Left ventricle myocardium superior (tissue), 1 donor: ENCODE measurements around the gene SLC44A1. TPM values are rescaled to one million over a fixed set of nuclear protein-coding genes. Genes with fewer than 3 reads are reported as not detected.

Experiments used
- ATAC-seq: fragments of 200-7000 bp; cut with Tn5 transposase; one replicate; pipeline ENCODE4 v1.9.1; 2020; ENCODE audit warnings: mild to moderate bottlenecking, moderate library complexity
- DNase-seq: peaks from one replicate; pipeline ENCODE4 v3.0.0-alpha.2; 2020
- intact Hi-C: fragments of 100-400 bp; cut with micrococcal nuclease; formaldehyde crosslinking; loops from one replicate; pipeline ENCODE4 v1.11.0; 2022
- total RNA-seq: library from RNA; stranded (reverse); fragmentation: NEBNext Ultra II Directional; extraction: Animal tissue kit (Norgen Biotek cat#: 25700); gene quantifications from one replicate; pipeline ENCODE4 v1.2.1, GENCODE V29; 2021
- donor health status: DM: no; HTN: yes; CAD: no; lungs with severe emphysema.

SLC44A1 gene
- total RNA-seq, 1 donor from 2014 or later, result 14.3 TPM

DNA sequence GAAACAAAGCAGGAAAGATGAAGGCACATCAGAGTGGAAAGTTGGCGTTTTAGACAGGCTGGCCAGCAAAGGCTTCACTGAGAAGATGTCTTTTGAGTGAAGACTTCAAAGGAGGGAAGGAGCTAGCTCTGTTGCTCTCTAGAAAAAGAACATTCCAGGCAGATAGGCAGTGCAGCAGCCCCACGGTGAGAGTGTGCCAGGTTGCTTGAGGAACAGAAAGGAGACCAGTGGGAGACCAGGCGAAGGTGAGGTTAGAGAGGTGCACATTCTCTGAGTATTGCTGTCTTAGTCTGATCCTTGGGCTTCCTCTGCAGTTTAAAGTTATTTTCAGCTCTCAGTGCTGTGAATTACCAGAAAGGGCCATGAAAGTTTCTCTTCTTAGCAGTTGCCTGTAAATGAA, 83.8 kb downstream of the SLC44A1 start:
- no peak for ATAC-seq
- DNase-seq, result no peak
- intact Hi-C loops, result no loop called here

DNA sequence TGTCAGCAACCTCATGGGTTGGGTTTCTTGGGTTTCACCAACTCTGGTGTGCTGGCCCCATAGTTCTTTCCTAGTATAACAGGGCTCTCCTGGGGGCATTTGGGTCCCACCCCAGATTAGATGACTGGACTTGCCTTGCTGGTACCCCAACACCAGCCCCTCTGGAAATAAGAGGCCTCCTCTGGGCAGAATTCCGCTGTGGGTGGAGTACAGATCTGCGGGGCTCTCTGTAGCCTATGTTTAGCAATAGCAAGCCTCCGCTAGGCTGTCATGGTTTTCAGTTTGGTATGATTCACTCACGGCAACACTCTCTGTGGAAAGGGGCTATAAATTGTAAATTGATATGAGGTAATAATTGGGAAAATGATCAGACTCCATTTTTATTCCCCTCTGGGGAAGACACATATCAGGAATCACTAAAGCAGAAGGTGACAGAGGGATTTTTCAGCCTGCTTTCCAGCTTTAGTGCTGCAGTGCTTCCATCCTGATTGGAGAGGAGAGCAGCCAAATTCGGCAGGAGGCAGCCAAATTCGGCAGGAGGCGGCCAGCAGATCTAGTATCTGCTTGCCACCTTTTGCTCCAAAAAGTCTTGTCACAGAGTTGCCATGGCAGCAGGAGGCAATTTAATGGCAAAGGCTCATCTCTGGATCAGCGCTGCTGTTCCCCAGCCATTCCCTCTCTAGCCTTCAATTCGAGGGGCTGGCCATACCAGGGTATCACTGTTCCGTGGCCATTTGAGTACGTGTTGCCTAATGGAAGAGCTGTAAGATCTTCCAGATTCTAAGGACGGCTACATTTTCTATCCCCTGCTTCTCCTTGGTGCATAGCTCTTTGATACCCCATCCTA, 84.6 kb downstream of the SLC44A1 start:
- peak; percentile 29 for ATAC-seq
- intact Hi-C loops, result no loop called here
- DNase-seq, result no peak

DNA sequence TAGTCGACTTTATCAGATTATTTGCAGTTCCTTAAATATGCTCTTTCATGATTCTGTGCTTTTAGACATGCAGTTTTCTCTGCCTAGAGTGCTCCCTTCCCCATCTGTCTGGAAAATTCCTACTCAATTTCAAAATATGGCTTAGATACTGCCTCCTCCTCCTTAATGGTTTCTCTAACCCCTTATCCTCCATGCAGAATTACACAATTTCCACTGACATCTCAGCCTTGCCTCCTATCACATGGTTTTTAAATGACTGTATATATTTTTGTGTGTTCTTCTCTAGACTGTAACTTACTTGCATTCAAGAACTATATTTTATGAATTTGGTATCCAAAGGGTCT, 85.2 kb downstream of the SLC44A1 start:
- peak; percentile 29 for ATAC-seq
- intact Hi-C loops, result no loop called here

DNA sequence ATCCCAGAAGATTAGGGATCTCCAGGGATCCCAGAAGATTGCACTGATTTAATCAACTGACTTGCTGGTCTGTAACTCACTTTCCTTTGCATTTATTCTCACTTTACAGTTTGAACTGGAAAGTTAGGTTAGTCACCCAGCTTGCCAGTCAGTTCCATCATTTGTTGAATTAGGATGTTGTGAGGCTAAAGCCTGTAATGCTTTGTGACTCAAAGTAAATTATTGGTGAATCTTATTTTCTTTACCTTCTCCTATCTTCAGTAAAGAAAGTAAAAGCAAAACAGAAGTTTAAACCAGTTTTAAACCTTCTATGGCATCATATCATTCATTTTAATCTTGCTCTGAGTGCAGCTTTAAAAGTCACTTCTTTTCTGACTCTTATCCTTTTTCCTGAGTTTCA, 85.8 kb downstream of the SLC44A1 start:
- ATAC-seq, result no peak
- DNase-seq, result no peak
- intact Hi-C loops, result no loop called here

More for the DNA sequence above, 85.2 kb downstream of the SLC44A1 start:
- DNase-seq, result no peak

DNA sequence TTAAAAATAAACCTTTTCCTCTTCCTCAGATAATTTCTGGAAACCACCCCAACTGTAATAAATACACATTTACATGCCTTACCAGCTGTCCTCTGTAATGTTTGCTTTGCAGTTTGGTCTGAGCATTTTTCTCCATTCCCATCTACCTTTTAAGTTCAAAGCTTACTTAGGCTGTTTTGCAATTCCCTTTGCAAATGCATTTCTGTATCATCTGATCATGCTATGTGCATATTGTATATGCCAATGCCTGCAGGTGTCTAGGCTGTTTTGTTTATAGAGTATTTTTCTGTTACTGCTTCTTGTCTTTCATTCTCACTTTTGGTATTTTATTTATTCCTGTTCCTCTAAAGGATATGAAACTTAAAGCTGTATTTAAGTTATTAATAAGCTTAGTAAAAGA, 86.3 kb downstream of the SLC44A1 start:
- intact Hi-C loops, result no loop called here
- ATAC-seq (no peak), DNase-seq (no peak)

DNA sequence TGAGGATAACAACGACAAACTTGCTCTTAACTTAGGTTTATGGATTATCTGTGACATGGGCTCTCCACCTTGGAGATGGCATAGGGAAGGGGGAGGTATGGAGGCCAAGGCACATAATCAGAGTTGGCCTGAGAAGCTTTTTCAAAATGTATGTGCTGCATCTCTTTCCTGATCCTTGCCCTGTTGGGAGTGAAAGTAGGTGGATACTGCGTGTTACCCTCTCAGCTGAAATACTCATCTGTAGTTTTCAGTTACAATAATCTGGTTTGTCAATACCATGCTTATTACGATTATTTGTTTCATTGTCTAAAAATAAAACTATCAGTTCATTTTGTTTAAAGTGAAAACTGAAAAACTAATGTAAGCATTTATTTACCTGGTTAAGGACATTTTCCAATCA, 86.7 kb downstream of the SLC44A1 start:
- ATAC-seq (no peak), DNase-seq (no peak)

DNA sequence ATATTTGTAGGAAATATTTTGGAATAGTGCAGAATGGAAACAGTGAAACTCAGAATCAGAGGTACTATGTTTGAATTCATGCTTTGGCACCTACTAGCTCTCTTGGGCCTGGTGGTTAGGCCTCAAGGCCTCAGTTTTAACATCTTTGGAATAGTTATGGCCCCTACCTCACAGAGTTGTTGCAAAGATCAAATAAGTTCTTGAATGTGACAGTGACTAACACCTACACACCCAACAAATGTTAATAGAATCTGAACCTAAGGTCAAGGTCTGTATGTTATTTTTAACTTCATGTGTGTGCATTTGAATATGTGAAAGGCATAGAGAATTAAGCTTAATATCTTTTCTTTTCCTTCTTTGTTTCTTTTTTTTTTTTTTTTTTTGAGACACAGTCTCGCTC, 87.3 kb downstream of the SLC44A1 start:
- intact Hi-C loops, result no loop called here
- no peak for DNase-seq
- ATAC-seq, result no peak

More for the DNA sequence above, 86.7 kb downstream of the SLC44A1 start:
- intact Hi-C loops, result no loop called here

DNA sequence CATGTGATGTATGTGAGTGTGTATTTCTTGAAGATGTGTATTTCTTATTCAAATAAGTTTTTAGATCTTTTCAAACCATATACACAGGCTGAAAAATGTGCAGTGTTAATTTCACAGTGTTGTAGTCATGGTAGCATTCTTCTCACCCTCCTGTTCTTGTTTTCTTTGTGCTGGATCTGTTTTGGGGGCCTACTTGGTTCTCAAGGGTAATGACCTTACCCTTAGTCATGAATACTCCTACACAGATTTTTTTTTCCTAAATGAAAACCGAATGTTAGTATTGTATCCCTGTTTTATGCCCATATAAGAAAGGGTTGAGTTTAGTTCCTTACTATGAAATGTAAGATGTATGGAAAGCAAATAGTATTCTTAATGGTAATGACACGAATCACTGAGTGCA, 88.0 kb downstream of the SLC44A1 start:
- no peak for DNase-seq
- intact Hi-C loops, result no loop called here
- ATAC-seq, result no peak

DNA sequence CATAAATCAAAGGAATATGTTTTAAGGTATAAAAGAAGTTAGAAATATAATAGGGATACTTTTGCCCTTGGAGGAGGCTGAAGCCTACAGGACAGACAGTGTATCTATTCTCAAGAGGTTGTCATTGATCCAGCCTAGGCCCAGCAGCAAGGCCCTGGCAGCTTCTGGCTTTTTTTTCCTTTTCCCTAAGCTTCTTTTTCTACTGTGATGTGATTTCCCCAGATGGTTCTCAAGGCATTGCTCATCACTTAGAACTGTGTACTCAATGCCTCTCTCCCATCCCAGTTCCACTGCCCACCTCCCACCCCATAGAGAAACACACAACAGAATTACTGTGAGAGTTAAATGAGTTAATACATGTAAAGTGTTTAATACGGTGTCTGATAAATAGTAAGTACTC, 88.6 kb downstream of the SLC44A1 start:
- ATAC-seq (no peak), DNase-seq (no peak)
- intact Hi-C loops, result no loop called here

DNA sequence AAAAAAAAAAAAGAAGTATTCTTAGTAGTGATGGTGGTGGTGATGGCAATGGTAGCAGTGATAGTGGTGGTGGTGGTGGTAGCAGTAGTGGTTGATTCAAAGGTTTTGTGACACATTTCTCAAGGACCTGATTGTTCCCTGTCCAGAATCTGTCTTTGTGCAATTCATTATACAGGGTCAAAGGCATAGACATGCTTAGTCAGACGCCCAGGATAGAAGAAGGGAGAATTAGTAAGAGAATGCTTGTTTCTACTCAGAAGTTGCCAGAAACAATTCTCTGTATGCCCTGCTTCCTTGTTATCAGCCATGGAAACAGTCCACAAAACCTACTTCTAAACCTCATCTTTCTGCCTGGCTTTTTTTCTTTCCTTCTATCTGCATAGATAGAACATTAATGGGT, 89.4 kb downstream of the SLC44A1 start:
- intact Hi-C loops, result no loop called here
- no peak for ATAC-seq
- no peak for DNase-seq

DNA sequence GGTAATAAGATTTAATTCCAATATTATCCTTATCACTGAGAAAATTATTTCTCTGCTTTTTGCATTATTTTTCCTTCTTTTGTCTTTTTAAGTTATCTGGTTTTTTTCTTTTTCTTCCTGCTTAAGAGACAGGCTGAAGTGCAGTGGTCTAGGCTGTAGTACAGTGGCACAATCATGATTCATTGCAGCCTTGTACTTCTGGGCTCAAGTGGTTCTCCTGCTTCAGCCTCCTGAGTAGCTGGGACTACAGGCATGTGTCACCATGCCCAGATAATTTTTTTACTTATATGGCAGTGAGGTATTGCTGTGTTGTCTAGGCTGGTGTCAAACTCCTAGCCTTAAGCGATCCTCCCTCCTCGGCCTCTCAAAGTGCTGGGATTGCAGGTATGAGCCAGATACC, 93.9 kb downstream of the SLC44A1 start:
- intact Hi-C loops, result no loop called here
- DNase-seq, result no peak
- ATAC-seq, result no peak

DNA sequence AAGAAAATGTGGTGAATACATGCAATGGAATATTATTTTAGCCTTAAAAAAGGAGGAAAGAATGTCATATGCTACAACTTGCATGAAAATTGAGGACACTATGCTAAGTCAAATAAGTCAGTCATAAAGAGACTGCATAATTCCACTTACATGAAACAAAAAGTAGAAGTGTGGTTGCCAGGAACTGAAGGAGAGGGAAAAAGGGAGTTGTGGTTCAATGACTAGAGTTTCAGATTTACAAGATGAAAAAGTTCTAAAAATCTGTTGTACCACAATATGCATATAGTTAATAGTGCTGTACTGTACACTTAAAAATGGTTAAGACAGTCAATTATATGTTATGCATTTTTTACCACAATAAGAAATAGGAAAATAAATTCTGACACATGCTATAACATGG, 95.4 kb downstream of the SLC44A1 start:
- intact Hi-C loops, result no loop called here
- ATAC-seq (no peak), DNase-seq (no peak)

DNA sequence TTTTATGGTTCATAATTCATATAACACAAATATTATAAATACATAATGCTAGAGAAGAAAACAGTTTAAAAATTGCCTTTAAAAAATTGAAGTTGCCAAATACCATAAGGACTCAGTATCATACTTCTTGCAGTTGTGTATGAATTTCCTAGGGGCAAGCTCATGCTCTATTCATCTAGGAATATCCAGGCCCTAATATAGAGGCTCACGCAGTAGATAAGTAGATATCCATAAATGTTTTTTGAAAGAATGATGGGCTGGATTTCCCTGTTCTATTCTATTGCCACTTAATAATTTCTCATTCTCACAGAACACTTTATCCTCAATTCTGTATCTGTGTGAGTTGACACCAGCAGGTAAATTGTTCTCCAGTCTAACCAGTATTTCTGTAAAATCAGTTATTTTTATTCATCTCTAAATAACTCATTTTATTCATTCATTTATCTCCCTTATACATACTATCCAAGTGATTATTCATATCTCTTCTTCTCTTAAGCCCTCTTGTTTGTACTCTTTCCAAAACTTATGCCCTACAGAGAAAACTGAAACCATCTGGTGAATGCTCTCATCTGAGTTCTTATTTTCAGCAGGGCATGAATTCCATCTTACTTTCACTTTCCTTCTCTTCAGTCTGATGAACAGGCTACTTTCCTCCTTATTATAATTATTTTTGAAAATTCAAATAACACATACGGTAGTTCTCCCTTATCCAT, 97.1 kb downstream of the SLC44A1 start:
- ATAC-seq (peak; percentile 55), DNase-seq (no peak)
- intact Hi-C loops, result no loop called here

DNA sequence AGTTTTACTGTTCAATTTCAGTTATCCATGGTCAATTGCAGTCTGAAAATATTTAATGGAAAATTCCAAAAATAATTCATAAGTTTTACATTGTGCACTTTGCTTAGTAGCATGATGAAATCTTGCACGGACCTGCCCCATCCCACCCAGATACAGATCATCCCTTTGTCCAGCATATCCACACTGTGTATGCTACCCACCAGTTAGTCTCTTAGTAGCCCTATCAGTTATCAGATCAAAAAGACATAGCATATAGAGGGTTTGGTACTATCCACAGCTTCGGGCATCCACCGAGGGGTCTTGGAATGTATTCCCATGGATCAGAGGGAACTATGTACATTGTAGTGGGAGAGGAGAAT, 97.7 kb downstream of the SLC44A1 start:
- DNase-seq (no peak), ATAC-seq (peak; percentile 13)
- intact Hi-C loops, result no loop called here

DNA sequence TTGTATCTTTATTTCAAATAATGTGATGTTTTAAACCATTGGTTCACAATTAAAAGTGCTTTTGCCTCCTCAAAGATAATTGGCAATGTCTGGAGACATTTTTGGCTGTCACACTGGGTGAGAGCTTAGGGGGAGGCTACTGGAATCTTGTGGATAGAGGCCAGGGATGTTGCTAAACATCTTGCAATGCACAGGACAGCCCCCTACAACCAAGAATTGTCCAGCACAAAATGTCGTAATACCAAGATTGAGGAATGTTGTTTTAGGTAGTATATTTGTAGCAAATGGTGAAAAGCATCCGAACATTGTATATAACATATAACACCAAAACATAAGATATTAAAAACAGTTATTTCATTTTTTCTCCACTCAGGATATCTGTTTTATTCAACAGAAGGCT, 99.8 kb downstream of the SLC44A1 start:
- intact Hi-C loops, result no loop called here
- ATAC-seq (no peak), DNase-seq (no peak)

DNA sequence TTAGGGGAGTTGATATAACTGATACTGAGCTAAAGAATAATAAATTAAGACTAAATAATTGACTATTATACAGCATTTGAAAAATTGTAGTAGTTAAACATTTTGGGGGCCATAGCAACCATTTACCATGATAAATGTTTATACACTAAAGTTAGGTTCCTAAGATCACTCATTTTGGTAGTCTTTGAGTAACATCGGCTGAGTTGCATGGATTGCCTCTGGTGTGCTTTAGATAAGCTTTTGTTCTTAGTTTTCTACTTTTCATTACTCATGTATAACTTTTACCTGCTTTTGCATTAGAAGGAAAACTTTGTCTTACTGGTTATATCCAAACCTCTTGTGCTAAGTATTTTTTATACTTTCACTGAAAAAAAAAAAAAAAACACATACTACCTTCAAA, 101.2 kb downstream of the SLC44A1 start:
- ATAC-seq (no peak), DNase-seq (no peak)
- intact Hi-C loops, result no loop called here

DNA sequence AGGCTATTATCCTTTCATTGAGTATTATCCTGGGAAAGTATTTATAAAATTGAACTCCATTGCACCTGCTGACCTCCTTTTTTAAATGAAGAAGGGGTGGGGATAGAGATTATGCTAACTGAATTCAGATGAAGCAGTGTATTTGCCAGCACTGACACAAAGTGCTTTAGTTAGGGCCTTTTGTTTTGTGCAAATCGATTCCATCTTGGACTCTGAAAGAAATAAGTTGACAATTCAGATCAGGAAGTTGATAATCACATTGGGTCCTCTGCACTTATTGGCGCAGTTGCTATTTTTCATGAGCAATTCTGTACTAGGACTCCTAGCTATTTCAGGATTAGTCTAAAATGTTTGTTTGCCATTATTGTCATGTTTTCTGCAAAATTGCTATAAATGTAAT, 101.8 kb downstream of the SLC44A1 start:
- intact Hi-C loops, result no loop called here
- no peak for ATAC-seq
- DNase-seq, result no peak

DNA sequence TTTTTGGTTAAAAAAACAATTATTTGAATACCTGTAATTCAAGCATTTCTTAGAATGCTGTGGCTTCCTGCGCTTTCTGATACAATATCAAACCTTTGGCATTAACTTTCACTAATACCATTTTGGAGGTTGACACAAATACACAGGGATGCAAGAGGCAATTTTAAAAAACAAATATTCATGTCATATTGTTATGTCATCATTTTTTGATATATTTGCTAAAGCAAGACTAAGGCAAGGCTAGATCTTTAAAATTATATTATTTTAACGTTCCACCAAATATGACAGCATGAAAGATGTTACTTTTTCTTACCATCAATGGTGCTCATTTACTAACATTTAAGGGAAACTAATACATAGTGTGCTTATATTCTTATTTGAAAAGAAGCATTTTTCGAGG, 110.0 kb downstream of the SLC44A1 start:
- ATAC-seq (no peak), DNase-seq (no peak)
- intact Hi-C loops, result no loop called here

DNA sequence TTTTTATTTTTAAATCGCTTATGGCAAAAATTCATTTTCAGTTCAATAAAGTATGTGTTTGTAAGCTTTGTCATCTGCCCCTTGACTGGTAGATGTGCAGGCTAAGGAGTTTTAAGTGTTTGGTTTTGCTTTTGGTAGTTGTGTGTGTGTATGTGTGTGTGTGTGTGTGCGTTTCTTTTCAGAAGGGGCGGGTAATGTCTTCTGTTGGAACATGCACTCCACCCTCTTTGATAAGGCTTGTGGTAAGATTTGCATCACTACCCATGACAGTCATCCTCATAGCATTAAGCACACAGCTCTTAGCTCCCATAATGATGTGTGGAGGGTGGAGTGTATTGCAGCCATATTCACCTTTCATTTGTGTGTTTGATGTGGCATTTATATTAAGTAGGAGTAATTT, 111.3 kb downstream of the SLC44A1 start:
- DNase-seq, result no peak
- no peak for ATAC-seq
- intact Hi-C loops, result no loop called here

DNA sequence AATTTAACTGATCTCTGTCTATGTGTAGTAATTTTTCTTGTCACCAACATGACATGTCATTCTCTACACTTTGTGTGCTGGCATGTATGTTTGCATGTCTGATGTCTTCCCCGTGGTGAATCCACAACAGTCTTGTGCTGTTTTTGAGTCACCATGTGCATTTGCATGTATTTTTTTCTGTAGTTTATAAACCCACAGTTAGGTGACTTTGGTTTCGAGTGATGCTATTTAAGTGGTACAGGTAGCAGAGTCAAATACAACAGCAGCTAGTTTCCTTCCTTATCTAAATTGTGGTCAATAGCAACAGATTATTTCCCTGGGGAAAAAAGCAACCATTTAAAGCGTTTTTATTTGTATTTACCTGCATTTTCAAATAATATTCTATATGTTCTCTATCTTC, 113.5 kb downstream of the SLC44A1 start:
- intact Hi-C loops, result no loop called here
- DNase-seq (no peak), ATAC-seq (no peak)

DNA sequence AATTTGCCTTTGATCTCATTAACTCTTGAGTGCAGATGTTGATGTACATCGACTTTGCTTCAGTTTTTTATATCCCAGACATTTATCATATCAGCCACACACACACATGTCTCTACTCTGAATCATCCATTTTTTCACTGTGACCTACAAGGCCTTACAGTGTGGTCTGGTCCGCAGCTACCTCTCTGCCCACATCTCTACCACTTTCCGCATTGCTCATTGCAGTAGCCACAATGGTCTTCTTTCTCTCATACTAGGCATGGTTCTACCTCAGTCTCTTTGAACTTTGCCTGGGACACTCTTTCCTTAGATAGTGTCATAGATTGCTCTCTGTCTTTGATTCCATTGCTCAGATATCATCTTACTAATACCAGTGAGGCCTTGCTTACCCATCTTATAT, 115.4 kb downstream of the SLC44A1 start:
- DNase-seq, result no peak
- intact Hi-C loops, result no loop called here
- no peak for ATAC-seq
